Stimulated activated CD4-positive, alpha-beta T cell treated with anti-CD3 and anti-CD28 coated beads, Interleukin-4, amount 100 ng/mL, for 48 hours (primary cell): ENCODE measurements around the gene ZSCAN22.
A peak's percentile ranks its signal among the peaks of the same experiment; 100 is the strongest.
"Not testable (repeated sequence)": the region's sequence is repeated elsewhere in the genome, so short reads cannot be mapped to it uniquely, and the experiment has no call there.

Source experiments
- DNase-seq, 2 donors: peaks; one replicate each; pipeline ENCODE4 v3.0.0-alpha.2; 2020; ENCODE audit warnings: low read depth in 2 of 2

The ZSCAN22 gene

GRCh38 chr19:58318297-58318696 is 8.5 kb upstream of the ZSCAN22 start:
- no peak for DNase-seq

- DNase-seq: no peak
Observed at GRCh38 chr19:58319241-58319640, 7.6 kb upstream of the ZSCAN22 start.

GRCh38 chr19:58325311-58326022 is 1.3 kb upstream of the ZSCAN22 start:
- DNase-seq: no peak

GRCh38 chr19:58326501-58326913 is 287 bp upstream of the ZSCAN22 start:
- DNase-seq: no peak

- DNase-seq: no peak
Observed at GRCh38 chr19:58328999-58329398, 2.2 kb downstream of the ZSCAN22 start.

GRCh38 chr19:58330458-58330857 is 3.7 kb downstream of the ZSCAN22 start:
- DNase-seq: no peak

- no peak for DNase-seq
Observed at GRCh38 chr19:58332697-58333096, 5.9 kb downstream of the ZSCAN22 start.

GRCh38 chr19:58334691-58335249 is 8.0 kb downstream of the ZSCAN22 start:
- no peak for DNase-seq

- DNase-seq: no peak
Observed at GRCh38 chr19:58335630-58336029, 8.8 kb downstream of the ZSCAN22 start.

GRCh38 chr19:58336216-58336615 is 9.4 kb downstream of the ZSCAN22 start:
- DNase-seq: no peak

GRCh38 chr19:58336820-58337219 is 10.0 kb downstream of the ZSCAN22 start:
- no peak for DNase-seq

- no peak for DNase-seq
Observed at GRCh38 chr19:58338336-58338735, 11.5 kb downstream of the ZSCAN22 start.

- no peak for DNase-seq
Observed at GRCh38 chr19:58338825-58339558, 12.2 kb downstream of the ZSCAN22 start.

- no peak for DNase-seq
Observed at GRCh38 chr19:58345558-58345957, 18.8 kb downstream of the ZSCAN22 start.

- peak; percentile 47 to 53 for DNase-seq
Observed at GRCh38 chr19:58346961-58347929, 20.5 kb downstream of the ZSCAN22 start.

- DNase-seq: not testable (repeated sequence)
Observed at GRCh38 chr19:58348080-58348479, 21.3 kb downstream of the ZSCAN22 start.

GRCh38 chr19:58349590-58349989 is 22.8 kb downstream of the ZSCAN22 start:
- no peak for DNase-seq

GRCh38 chr19:58350001-58350861 is 23.4 kb downstream of the ZSCAN22 start:
- no peak for DNase-seq

GRCh38 chr19:58350871-58351557 is 24.2 kb downstream of the ZSCAN22 start:
- no peak for DNase-seq

GRCh38 chr19:58351558-58351878 is 24.7 kb downstream of the ZSCAN22 start:
- no peak for DNase-seq
